NT2/D1 (cell line): Measurements from ENCODE around the gene SLC13A3.

Source experiments
- DNase-seq: peaks from one replicate; pipeline ENCODE4 v3.0.0-alpha.2; 2011; ENCODE audit warnings: low read depth, low spot score
- H3K27me3 ChIP-seq: 2 replicates; pipeline ENCODE4 v1.6.0; 2011; ENCODE audit warnings: mild to moderate bottlenecking; ENCODE audit not compliant: insufficient read length, insufficient read depth
- H3K36me3 ChIP-seq: 2 replicates; pipeline ENCODE4 v1.6.1; 2011; ENCODE audit warnings: mild to moderate bottlenecking, low read length, mixed read lengths; ENCODE audit not compliant: insufficient read depth, insufficient read length
- H3K4me1 ChIP-seq: 2 replicates; pipeline ENCODE4 v1.5.1; 2011; ENCODE audit not compliant: insufficient read depth, insufficient read length
- H3K4me3 ChIP-seq: 2 replicates; pipeline ENCODE4 v1.5.1; 2011; ENCODE audit warnings: low read depth; ENCODE audit not compliant: insufficient read length
- H3K9ac ChIP-seq: 2 replicates; pipeline ENCODE4 v1.6.0; 2011; ENCODE audit warnings: low read depth; ENCODE audit not compliant: insufficient read length
- H3K9me3 ChIP-seq: 2 replicates; pipeline ENCODE4 v1.5.1; 2011; ENCODE audit warnings: mild to moderate bottlenecking, low read length; ENCODE audit not compliant: insufficient read depth
- SUZ12 ChIP-seq: IDR thresholded peaks from 2 replicates; pipeline ENCODE4 v1.6.1; 2011; ENCODE audit not compliant: insufficient read length, insufficient read depth; ENCODE audit errors: extremely low read depth
- YY1 ChIP-seq: IDR thresholded peaks from 2 replicates; pipeline ENCODE4 v1.6.1; 2011; ENCODE audit not compliant: insufficient read length, insufficient read depth
- ZNF274 ChIP-seq: IDR thresholded peaks from 2 replicates; pipeline ENCODE4 v1.6.1; 2011; ENCODE audit warnings: mild to moderate bottlenecking, low read depth, low read length

The SLC13A3 gene

GRCh38 chr20:46600286-46600752, 50.9 kb downstream of the SLC13A3 start:
- Histone ChIP-seq H3K4me1 (no peaks in the 10 kb centered on the region), H3K36me3 (no peaks in the 10 kb centered on the region), H3K4me3 (no peak overlapping the region), H3K9ac (no peak overlapping the region), H3K9me3 (no peaks in the 10 kb centered on the region), H3K27me3 (no peaks in the 10 kb centered on the region)
- no peak for DNase-seq
- TF ChIP-seq SUZ12: no peak
- TF ChIP-seq ZNF274: no peak
- TF ChIP-seq YY1: no peak

- Histone ChIP-seq H3K9me3 (no peaks in the 10 kb centered on the region), H3K9ac (no peak overlapping the region), H3K4me3 (no peak overlapping the region), H3K4me1 (no peaks in the 10 kb centered on the region), H3K36me3 (no peaks in the 10 kb centered on the region), H3K27me3 (no peaks in the 10 kb centered on the region)
- TF ChIP-seq ZNF274 (no peak), SUZ12 (no peak), YY1 (no peak)
- no peak for DNase-seq
Measured at GRCh38 chr20:46599227-46599987, 51.9 kb downstream of the SLC13A3 start.

GRCh38 chr20:46595933-46596332, 55.3 kb downstream of the SLC13A3 start:
- DNase-seq: no peak
- TF ChIP-seq ZNF274 (no peak), SUZ12 (no peak), YY1 (no peak)
- H3K9me3 ChIP-seq: no peaks in the 10 kb centered on the region

GRCh38 chr20:46594725-46595124, 56.5 kb downstream of the SLC13A3 start:
- Histone ChIP-seq H3K9me3 (0 out of 2 replicates have a peak, but pooled peaks cover 6% of the 10 kb centered on the region), H3K27me3 (no peaks in the 10 kb centered on the region), H3K9ac (no peak overlapping the region), H3K4me1 (no peaks in the 10 kb centered on the region), H3K36me3 (no peaks in the 10 kb centered on the region), H3K4me3 (no peak overlapping the region)
- DNase-seq: no peak
- no peak for TF ChIP-seq SUZ12

More at GRCh38 chr20:46595933-46596332, 55.3 kb downstream of the SLC13A3 start:
- H3K36me3 ChIP-seq: no peaks in the 10 kb centered on the region
- H3K9ac ChIP-seq: no peak overlapping the region
- no peak overlapping the region for H3K4me3 ChIP-seq
- no peaks in the 10 kb centered on the region for H3K27me3 ChIP-seq
- no peaks in the 10 kb centered on the region for H3K4me1 ChIP-seq

GRCh38 chr20:46592580-46593362, 58.5 kb downstream of the SLC13A3 start:
- H3K4me1 ChIP-seq: peaks cover 4% of the 10 kb centered on the region
- no peak overlapping the region for H3K4me3 ChIP-seq
- peaks cover 17% of the 10 kb centered on the region; the same call in 1 of the 2 replicates for H3K9me3 ChIP-seq
- no peak for TF ChIP-seq ZNF274
- TF ChIP-seq YY1: no peak
- no peak for TF ChIP-seq SUZ12
- DNase-seq: no peak
- H3K36me3 ChIP-seq: no peaks in the 10 kb centered on the region
- H3K27me3 ChIP-seq: no peaks in the 10 kb centered on the region
- no peak overlapping the region for H3K9ac ChIP-seq

- Histone ChIP-seq H3K4me1 (peaks cover 4% of the 10 kb centered on the region), H3K27me3 (no peaks in the 10 kb centered on the region), H3K9ac (no peak overlapping the region), H3K4me3 (no peak overlapping the region), H3K36me3 (no peaks in the 10 kb centered on the region), H3K9me3 (peaks cover 17% of the 10 kb centered on the region; the same call in 1 of the 2 replicates)
- DNase-seq: no peak
- TF ChIP-seq SUZ12 (no peak), ZNF274 (no peak), YY1 (no peak)
Measured at GRCh38 chr20:46590443-46590842, 60.8 kb downstream of the SLC13A3 start.
